GM15510 (cell line): ENCODE results near the gene PELO.

Experiments
- POLR2A ChIP-seq: IDR thresholded peaks from 3 replicates; pipeline ENCODE4 v1.6.1; 2011; ENCODE audit warnings: borderline replicate concordance; ENCODE audit not compliant: insufficient read length; ENCODE audit errors: extremely low read depth

PELO gene

GRCh38 chr5:52789378-52789777 is 1.7 kb downstream of the PELO start:
- TF ChIP-seq POLR2A: no peak

- TF ChIP-seq POLR2A: no peak
Observed at GRCh38 chr5:52789851-52790250, 2.1 kb downstream of the PELO start.

GRCh38 chr5:52791366-52791765 is 3.6 kb downstream of the PELO start:
- no peak for TF ChIP-seq POLR2A

GRCh38 chr5:52794519-52794918 is 6.8 kb downstream of the PELO start:
- no peak for TF ChIP-seq POLR2A

GRCh38 chr5:52796031-52796430 is 8.3 kb downstream of the PELO start:
- no peak for TF ChIP-seq POLR2A

- no peak for TF ChIP-seq POLR2A
Observed at GRCh38 chr5:52796516-52797103, 8.9 kb downstream of the PELO start.

GRCh38 chr5:52798938-52799337 is 11.2 kb downstream of the PELO start:
- no peak for TF ChIP-seq POLR2A

- TF ChIP-seq POLR2A: no peak
Observed at GRCh38 chr5:52799358-52799982, 11.8 kb downstream of the PELO start.

DNA sequence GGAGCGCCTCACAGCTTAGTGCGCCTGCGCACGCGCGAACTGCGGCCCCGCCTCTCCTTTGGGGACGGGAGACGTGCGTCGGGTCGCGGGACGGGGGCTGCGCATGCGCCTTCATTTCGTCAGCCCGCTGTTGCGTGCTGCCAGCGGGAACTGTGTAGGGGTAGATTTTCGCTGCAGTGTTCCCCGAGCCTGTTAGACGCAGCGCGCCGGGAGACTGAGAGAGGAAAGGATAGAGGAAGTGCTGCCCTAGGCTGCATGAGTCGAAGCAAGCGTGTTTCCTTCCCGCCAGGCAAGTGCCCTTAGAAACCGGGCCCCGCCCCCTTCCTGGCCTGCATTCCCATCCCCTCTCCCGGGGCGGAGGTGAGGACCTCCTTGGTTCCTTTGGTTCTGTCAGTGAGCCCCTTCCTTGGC is 12.3 kb downstream of the PELO start:
- TF ChIP-seq POLR2A: peak; percentile 85

DNA sequence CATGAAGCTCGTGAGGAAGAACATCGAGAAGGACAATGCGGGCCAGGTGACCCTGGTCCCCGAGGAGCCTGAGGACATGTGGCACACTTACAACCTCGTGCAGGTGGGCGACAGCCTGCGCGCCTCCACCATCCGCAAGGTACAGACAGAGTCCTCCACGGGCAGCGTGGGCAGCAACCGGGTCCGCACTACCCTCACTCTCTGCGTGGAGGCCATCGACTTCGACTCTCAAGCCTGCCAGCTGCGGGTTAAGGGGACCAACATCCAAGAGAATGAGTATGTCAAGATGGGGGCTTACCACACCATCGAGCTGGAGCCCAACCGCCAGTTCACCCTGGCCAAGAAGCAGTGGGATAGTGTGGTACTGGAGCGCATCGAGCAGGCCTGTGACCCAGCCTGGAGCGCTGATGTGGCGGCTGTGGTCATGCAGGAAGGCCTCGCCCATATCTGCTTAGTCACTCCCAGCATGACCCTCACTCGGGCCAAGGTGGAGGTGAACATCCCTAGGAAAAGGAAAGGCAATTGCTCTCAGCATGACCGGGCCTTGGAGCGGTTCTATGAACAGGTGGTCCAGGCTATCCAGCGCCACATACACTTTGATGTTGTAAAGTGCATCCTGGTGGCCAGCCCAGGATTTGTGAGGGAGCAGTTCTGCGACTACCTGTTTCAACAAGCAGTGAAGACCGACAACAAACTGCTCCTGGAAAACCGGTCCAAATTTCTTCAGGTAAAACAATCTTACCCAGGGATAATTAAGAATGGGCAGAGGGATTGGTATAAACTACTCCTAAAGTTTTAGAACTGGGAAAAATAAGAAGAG is 12.9 kb downstream of the PELO start:
- no peak for TF ChIP-seq POLR2A

DNA sequence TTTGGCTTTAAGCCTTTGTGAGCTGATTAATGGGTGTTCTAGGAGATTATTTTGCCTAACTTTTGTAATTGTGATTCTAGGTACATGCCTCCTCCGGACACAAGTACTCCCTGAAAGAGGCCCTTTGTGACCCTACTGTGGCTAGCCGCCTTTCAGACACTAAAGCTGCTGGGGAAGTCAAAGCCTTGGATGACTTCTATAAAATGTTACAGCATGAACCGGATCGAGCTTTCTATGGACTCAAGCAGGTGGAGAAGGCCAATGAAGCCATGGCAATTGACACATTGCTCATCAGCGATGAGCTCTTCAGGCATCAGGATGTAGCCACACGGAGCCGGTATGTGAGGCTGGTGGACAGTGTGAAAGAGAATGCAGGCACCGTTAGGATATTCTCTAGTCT is 13.6 kb downstream of the PELO start:
- no peak for TF ChIP-seq POLR2A

GRCh38 chr5:52802272-52802973 is 14.7 kb downstream of the PELO start:
- TF ChIP-seq POLR2A: no peak

DNA sequence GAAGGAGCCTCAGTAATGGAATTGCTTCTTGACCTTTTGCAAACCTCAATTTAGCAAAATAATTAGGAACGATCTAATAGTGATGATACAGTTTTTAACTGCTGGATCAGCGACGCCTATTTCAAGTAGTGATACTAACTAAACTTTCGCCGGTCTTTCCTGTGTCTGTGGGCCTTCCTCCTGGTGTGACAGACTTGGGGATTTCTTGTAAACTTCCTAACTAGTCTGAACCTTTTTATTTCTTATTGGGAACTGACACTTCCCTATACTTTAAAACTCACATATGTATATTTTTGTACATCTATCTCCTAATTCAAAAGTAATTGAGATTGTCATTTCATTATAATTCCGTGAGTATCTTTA is 15.2 kb downstream of the PELO start:
- no peak for TF ChIP-seq POLR2A

GRCh38 chr5:52804387-52804791 is 16.7 kb downstream of the PELO start:
- no peak for TF ChIP-seq POLR2A

- no peak for TF ChIP-seq POLR2A
Observed at GRCh38 chr5:52804981-52805380, 17.3 kb downstream of the PELO start.
